AG09309 (cell line): ENCODE data around the gene DSTN.

Source experiments
- DNase-seq: peaks from one replicate; pipeline ENCODE4 v3.0.0-alpha.2; 2010; ENCODE audit warnings: low read depth
- H3K4me3 ChIP-seq: 2 replicates; pipeline ENCODE4 v1.5.1; 2011; ENCODE audit warnings: mild to moderate bottlenecking, low read depth, low read length, moderate library complexity; ENCODE audit not compliant: control insufficient read depth
- CTCF ChIP-seq: IDR thresholded peaks from 2 replicates; pipeline ENCODE4 v1.5.1; 2011; ENCODE audit warnings: mild to moderate bottlenecking, low read depth, low read length, inconsistent platforms; ENCODE audit not compliant: insufficient read depth, control insufficient read depth; ENCODE audit errors: missing control alignments

DSTN gene

GRCh38 chr20:17628101-17628841 lies 58.4 kb downstream of the DSTN start:
- DNase-seq: no peak
- H3K4me3 ChIP-seq: no peak overlapping the region
- TF ChIP-seq CTCF: no peak

- DNase-seq: no peak
- TF ChIP-seq CTCF: no peak
Measured at GRCh38 chr20:17629025-17629424, 59.1 kb downstream of the DSTN start.

GRCh38 chr20:17629678-17630089 lies 59.8 kb downstream of the DSTN start:
- no peak for DNase-seq
- no peak overlapping the region for H3K4me3 ChIP-seq
- TF ChIP-seq CTCF: no peak

More at GRCh38 chr20:17629025-17629424, 59.1 kb downstream of the DSTN start:
- H3K4me3 ChIP-seq: no peak overlapping the region

GRCh38 chr20:17630151-17630805 lies 60.4 kb downstream of the DSTN start:
- DNase-seq: no peak
- H3K4me3 ChIP-seq: no peak overlapping the region
- no peak for TF ChIP-seq CTCF

- no peak for TF ChIP-seq CTCF
- H3K4me3 ChIP-seq: no peak overlapping the region
- no peak for DNase-seq
Measured at GRCh38 chr20:17630806-17631195, 60.9 kb downstream of the DSTN start.

GRCh38 chr20:17631576-17632319 lies 61.9 kb downstream of the DSTN start:
- TF ChIP-seq CTCF: no peak

More at GRCh38 chr20:17631576-17632319, 61.9 kb downstream of the DSTN start:
- no peak for DNase-seq
- H3K4me3 ChIP-seq: no peak overlapping the region
